Stimulated activated CD4-positive, alpha-beta T cell treated with anti-CD3 and anti-CD28 coated beads, Interleukin-4, amount 100 ng/mL, for 48 hours (primary cell): ENCODE data around the gene ITGAX.
"Not testable (repeated sequence)": the region's sequence is repeated elsewhere in the genome, so short reads cannot be mapped to it uniquely, and the experiment has no call there.

Experiments used
- DNase-seq, 2 donors: peaks; one replicate each; pipeline ENCODE4 v3.0.0-alpha.2; 2020; ENCODE audit warnings: low read depth in 2 of 2

Gene ITGAX

GRCh38 chr16:31410082-31410481 is 55.1 kb downstream of the ITGAX start:
- no peak for DNase-seq

- DNase-seq: no peak
These were observed 56.3 kb downstream of the ITGAX start for GRCh38 chr16:31411024-31411844.

DNA sequence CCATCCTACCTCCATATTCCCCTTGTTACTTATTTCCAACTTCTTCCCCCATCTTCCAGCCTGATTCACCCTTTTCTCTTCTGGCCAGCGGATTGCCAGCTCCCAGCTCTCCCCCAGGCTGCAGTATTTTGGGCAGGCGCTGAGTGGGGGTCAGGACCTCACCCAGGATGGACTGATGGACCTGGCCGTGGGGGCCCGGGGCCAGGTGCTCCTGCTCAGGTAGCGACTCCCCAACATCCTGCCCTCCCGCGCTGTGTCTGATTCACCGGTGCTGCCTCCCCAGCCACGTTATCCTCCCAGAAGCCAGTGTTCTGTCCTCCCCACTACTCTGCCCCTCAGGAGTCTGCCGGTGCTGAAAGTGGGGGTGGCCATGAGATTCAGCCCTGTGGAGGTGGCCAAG is 57.8 kb downstream of the ITGAX start:
- DNase-seq: no peak

- no peak for DNase-seq
These were observed 58.4 kb downstream of the ITGAX start for GRCh38 chr16:31413381-31413780.

- DNase-seq: no peak
These were observed 59.0 kb downstream of the ITGAX start for GRCh38 chr16:31413943-31414342.

GRCh38 chr16:31414706-31415105 is 59.7 kb downstream of the ITGAX start:
- DNase-seq: no peak

DNA sequence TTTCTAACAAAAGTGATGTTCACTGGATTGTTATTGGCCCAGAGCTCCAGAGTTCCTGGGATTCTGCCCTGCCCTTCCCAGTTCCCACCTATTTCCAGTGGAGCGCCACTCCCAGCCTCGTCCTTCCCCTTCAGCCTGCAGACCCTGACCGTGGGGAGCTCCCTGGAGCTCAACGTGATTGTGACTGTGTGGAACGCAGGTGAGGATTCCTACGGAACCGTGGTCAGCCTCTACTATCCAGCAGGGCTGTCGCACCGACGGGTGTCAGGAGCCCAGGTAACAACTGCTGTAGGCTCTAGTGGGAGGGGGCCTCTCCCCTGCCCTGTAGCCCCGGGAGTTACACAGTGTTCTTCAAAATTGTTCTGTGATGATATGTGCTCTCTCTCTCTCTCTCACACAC is 61.4 kb downstream of the ITGAX start:
- no peak for DNase-seq

GRCh38 chr16:31417036-31417435 is 62.1 kb downstream of the ITGAX start:
- DNase-seq: not testable (repeated sequence)

DNA sequence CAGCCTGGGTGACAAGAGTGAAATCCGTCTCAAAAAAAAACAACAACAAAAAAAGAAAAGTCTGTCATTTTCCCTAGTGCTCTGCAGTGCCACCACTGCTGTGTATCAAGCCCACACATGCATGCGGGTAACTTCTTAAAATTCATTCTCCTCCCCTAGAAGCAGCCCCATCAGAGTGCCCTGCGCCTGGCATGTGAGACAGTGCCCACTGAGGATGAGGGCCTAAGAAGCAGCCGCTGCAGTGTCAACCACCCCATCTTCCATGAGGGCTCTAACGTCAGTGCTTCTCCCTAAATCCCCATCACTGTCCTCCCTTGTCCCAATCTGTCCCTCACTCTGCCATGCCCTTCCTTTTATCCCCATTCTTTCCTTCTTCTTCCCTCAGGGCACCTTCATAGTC is 62.9 kb downstream of the ITGAX start:
- no peak for DNase-seq

DNA sequence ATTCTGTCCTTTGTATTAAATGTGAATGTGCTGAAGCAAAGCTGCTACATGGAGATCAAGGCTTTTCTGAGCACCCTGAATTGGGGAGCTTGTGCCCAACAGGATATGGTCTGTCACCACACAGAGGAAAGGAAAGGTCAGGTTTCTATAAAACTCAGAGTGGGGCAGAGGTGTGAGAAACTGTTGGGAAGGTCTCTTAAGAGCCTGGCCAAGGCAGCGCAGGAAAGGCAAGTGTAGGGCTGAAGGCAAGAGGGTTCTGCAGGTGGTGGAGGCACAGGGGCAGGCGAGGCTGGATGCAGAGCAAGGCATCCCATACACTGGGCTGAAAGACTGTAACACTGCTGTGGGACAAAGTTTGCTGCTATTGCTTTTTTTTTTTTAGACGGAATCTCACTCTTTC is 65.1 kb downstream of the ITGAX start:
- no peak for DNase-seq

GRCh38 chr16:31421587-31421986 is 66.6 kb downstream of the ITGAX start:
- peak; percentile 40 to 44 for DNase-seq

DNA sequence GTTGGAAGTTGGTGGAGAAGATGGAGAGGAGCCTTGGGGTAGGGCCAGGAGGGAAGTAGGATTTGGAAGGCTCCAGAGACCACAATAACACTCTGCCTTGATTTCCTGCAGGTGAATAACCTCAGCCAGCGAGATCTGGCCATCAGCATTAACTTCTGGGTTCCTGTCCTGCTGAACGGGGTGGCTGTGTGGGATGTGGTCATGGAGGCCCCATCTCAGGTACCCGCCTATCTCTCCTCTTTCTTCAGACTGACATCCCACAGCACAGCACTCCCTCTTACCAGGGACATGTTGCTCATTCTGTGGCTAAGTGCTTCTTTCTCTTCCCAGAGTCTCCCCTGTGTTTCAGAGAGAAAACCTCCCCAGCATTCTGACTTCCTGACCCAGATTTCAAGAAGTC is 68.3 kb downstream of the ITGAX start:
- no peak for DNase-seq

- no peak for DNase-seq
These were observed 68.8 kb downstream of the ITGAX start for GRCh38 chr16:31423801-31424200.

DNA sequence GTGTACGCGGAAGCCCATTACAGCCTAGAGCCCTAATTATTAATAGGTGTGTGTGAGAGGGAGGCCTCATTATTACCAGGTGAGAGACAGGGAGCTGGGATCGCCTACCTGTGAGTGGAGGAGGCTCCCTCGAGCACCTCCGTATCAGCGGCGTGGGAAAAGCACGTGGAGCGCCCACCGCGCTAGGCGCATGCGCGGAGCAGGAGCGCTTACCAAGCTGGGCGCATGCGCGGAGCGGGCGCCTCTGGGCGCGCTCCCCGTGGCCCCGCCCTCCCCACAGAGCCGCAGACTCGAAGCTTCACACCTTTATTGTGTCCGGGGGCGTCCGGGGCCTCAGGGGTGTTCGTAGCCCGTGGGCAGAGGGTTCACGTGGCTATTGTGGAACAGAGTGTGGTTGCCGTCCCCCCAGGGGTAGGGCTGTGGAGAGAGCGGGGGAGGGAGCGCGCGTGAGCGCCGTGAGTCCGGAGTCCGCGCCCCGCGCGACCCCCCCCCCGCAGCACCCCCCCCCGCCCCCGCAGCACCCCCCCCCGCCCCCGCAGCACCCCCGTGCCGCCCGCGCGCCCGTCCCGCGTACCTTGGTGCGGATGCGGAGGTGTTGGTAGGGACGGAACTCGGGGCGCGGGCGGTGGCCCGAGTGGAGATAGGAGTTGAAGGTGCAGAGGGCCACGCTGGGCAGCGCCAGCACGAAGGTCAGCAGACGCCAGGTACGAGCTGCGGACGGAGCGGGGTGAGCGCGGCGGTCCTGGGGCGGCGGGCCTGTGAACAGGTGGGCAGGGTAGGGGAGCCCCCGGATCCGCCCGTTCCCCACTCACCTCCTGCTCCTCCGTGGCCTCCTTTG is 72.7 kb downstream of the ITGAX start:
- peak; percentile 30 to 52 for DNase-seq

- no peak for DNase-seq
These were observed 73.3 kb downstream of the ITGAX start, which contains the start of gene COX6A2 for GRCh38 chr16:31428279-31428597. COX6A2 (minus strand) TSS chr16:31428360; CDS start chr16:31428325, 35 bp downstream.

DNA sequence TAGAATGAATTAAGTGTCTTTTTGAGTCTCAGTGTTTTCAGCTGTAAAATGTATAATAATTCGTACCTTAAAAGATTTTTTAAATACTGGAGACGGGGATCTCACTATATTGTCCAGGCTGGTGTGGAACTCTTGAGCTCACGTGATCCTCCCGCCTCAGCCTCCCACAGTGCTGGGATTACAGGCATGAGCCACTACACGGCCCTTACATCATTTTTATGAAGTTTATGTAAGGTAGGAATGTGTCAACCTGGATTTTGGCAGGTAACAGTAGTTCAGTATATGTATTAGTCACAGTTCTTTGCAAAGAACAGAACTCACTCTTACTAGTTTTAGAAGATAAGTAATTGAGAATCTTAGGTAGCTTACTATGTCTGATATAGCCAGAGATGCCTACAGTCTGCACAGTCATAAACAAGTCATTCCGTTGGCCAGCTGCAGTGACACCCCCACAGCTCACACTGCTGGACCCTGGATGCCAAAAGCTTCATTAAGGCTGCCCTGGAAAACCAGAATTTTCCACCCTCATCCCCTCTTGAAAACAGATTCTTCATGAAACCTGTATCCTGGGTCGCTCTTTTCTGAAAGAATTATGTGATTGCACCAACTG is 73.8 kb downstream of the ITGAX start:
- DNase-seq: no peak

- no peak for DNase-seq
These were observed 74.3 kb downstream of the ITGAX start for GRCh38 chr16:31429314-31429713.

DNA sequence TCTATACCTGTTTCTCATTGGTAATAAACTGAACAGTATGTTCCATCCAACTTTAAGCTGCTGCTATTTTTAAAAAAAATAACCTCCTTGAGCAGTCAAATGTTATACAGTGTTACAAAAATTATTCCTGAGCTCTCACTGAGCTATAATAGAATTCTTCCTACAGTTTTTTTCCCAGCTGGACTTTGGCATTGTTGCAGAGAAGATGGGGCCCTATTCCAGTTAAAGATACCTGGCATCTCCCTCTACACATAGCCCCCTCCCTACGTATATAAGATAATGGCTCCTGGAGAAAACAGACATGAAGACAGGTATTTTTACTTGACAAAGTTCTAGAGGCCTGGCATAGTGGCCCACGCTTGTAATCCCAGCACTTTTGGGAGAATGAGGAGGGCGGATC is 74.8 kb downstream of the ITGAX start:
- DNase-seq: no peak

GRCh38 chr16:31430380-31431052 is 75.5 kb downstream of the ITGAX start:
- DNase-seq: no peak
